ENCODE measurements around the gene CRB2.
A peak's percentile ranks its signal among the peaks of the same experiment; 100 is the strongest.

The CRB2 gene

GRCh38 chr9:123347289-123348060, 8.5 kb upstream of the CRB2 start:
- DNase-seq (ENCODE audit: low read depth in 3 of 3, low spot score in 1 of 3): no peak

GRCh38 chr9:123348317-123348992, 7.5 kb upstream of the CRB2 start:
- no peak for DNase-seq (ENCODE audit: low read depth in 3 of 3, low spot score in 1 of 3)

DNA sequence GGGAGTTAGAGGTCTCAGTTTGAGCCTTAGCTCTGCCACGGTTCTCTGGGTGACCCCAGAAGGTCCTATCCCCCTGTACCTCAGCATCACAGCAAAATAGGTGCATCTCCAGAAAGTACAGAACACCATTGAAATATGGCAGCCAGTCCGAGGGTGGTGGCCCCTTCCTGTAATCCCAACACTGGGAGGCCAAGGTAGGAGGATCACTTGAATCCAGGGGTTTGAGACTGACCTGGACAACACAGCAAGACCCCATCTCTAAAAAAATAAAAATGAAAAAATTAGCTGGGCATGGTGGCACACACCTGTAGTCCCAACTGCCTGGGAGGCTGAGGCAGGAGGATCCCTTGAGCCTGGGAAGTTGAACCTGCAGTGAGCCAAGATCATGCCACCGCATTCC, 7.0 kb upstream of the CRB2 start:
- DNase-seq (ENCODE audit: low read depth in 3 of 3, low spot score in 1 of 3): no peak

DNA sequence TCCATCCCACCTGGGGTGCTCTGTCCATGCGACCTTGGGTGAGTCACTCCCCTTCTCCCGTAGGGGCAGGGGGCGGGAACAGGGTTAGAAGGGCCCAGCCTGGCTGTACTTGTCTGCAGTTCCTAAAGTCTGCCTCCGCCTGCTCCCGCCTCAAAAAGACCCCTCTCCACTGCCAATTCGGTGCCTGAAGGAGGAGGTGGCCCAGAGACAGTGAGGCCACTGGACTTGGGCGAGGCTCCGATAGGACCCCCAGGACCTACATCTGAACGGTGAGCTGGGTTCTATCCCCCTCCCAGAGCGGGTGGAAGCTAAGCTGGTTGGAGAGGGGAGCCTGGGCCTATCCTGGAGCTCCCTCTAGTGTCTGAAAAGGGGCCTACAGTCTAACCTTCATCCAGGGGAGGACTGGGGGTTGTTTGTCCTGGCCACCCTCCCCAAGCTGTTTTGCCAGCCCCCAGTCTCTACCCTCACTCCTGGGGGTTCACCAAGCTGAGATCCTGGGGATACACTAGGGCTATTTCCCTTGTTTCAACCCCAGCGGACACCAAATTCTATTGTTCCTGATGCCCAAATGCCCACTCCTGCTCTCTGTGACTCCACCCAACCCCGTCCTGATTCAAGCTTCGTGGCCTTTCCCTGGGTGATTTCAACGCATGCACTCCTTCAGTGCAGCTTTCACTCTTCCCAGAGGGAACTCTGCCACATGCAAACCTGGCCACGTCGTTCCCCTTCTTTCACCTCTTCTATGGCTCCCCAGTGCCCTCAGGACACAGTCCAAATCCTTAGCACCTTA, 6.1 kb upstream of the CRB2 start:
- peak; percentile 23 to 56 (median 39) for DNase-seq (ENCODE audit: low read depth in 3 of 3, low spot score in 1 of 3)

DNA sequence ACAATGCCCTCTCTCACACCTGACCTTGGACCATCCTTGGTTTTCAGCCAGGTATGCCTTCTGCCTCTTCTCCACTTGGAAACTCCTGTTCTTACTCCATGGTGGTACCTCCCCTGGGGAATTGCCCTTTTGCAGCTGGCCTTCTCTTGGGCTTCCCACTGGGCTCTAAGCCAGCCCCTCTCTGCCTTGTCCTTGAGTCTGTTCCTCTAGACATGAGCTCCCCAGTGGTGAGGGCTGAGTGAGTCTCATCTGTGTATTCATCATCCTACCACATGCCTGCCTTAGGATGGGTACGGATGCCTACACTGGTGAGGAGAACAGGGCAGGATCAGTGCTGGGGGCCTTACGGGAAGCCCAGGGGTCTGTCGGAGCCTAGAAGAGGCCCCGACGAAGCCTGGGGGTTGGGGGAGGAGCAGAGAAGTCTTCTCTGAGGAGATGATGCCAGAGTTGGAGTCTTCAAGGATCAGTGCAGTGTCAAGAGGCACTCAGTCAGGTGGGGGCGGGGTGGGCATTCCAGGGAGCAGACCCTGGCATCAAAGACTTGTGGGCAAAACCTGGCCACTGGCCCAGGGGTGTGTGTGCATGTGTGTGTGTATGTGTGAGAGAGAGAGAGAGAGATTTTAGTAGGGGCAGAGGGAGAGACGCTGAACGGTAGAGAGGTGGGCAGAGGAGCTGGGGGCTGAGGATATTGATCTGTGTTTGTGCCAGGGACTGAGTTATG, 5.2 kb upstream of the CRB2 start:
- no peak for DNase-seq (ENCODE audit: low read depth in 3 of 3, low spot score in 1 of 3)

- DNase-seq (ENCODE audit: low read depth in 3 of 3, low spot score in 1 of 3): no peak
These were observed 3.0 kb upstream of the CRB2 start for GRCh38 chr9:123353041-123353440.

DNA sequence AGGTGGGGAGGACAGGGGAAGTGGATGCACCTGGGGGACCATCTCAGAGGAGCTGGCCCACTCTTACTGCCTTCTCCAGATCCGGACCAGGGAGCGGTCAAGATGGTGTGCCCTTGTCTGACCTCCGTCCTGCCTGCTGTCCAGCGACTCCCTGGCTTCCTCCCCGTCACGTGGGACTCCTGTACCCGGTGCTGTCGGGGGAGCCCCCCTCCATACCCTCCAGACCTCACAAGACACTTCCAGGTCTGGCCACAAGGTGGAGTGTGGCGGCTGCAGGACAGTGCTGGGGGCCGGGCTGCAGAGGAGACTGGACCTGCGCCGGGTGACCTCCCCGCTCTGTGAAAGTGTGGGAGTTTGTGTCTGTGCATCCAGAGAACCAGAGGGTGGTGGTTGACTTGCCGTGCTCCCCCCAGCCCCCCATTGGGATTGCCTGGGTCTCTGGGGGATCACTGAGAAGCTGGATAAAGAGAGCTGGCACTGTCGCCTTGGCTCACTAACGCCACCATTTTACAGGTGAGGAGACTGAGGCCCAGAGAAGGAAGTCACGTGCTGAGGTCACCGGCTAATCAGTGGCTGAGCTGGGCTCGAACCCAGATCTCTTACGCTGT, 1.9 kb upstream of the CRB2 start:
- peak in 1 of 3 donors; percentile 46 for DNase-seq (ENCODE audit: low read depth in 3 of 3, low spot score in 1 of 3)

DNA sequence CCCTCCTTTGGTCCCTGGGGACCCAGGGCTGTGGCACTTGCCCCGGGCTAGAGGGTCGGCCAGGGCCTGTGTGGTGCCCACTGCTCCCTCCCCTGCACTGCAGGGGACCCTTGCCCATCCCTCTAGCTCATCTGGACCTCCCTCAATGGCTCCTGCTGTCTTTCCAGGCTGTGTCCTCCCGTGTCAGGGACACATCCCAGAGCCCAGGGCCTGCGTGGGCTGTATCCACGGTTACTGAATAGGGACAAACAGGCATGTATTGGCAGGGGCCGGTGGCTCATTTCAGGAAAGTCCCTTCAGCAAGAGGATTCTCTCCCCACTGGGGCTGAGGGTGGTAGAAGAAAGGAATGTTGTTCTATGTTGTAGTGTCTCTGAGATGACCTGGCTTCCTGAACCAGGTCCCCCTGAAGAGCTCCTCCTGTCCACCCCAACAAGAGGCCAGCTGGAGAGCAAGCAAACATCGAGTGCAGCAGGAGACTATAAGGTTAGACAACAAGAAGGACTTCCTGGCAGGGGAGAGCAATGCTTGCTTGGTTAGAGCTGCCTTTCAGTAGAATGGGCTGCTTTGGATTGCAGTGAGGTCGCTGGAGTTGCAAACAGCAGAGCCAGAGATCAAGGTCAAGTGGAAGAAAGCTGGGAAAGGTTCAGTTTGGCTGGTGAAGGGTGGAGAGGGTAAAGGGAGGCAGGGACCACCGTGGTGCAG, 1.0 kb upstream of the CRB2 start:
- no peak for DNase-seq (ENCODE audit: low read depth in 3 of 3, low spot score in 1 of 3)

- no peak for DNase-seq (ENCODE audit: low read depth in 3 of 3, low spot score in 1 of 3)
These were observed 1.1 kb downstream of the CRB2 start for GRCh38 chr9:123356851-123357742.

GRCh38 chr9:123357743-123358059, 1.7 kb downstream of the CRB2 start:
- DNase-seq (ENCODE audit: low read depth in 3 of 3, low spot score in 1 of 3): no peak

GRCh38 chr9:123358181-123358905, 2.3 kb downstream of the CRB2 start:
- no peak for DNase-seq (ENCODE audit: low read depth in 3 of 3, low spot score in 1 of 3)

DNA sequence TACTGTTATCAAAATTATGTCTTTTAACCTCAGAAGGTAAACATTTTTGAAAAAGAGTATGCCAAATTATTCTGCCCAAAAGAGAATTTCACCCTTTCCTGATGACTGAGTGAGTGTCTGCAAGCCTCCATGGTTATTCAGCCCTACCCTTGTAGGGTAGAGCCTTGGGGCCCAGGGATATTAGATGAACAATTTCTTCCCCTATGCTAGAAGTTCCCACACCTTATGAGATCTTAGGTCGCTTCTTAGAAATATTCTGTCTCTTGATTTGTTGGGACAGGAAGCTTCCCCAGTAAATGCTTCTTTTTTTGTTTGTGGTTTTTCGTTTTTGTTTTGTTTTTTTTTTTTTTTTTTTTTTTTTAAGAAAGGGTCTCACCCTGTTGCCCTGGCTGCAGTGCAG, 3.1 kb downstream of the CRB2 start:
- no peak for DNase-seq (ENCODE audit: low read depth in 3 of 3, low spot score in 1 of 3)

DNA sequence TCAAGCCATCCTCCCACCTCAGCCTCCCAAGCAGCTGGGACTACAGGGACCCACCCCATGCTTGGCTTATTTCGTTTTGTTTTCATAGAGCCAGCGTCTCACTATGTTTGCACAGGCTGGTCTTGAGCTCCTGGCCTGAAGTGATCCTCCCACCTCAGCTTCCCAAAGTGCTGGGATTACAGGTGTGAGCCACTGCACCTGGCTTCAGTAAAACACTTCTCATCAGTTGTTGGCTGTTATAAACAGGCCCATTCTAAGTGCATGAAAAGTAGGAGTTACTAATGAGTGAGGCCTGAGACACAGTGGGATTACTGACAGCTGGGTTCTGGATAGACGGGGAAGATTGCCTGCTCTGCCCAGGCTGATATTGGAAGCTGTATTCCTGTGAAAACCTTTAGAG, 3.5 kb downstream of the CRB2 start:
- no peak for DNase-seq (ENCODE audit: low read depth in 3 of 3, low spot score in 1 of 3)

DNA sequence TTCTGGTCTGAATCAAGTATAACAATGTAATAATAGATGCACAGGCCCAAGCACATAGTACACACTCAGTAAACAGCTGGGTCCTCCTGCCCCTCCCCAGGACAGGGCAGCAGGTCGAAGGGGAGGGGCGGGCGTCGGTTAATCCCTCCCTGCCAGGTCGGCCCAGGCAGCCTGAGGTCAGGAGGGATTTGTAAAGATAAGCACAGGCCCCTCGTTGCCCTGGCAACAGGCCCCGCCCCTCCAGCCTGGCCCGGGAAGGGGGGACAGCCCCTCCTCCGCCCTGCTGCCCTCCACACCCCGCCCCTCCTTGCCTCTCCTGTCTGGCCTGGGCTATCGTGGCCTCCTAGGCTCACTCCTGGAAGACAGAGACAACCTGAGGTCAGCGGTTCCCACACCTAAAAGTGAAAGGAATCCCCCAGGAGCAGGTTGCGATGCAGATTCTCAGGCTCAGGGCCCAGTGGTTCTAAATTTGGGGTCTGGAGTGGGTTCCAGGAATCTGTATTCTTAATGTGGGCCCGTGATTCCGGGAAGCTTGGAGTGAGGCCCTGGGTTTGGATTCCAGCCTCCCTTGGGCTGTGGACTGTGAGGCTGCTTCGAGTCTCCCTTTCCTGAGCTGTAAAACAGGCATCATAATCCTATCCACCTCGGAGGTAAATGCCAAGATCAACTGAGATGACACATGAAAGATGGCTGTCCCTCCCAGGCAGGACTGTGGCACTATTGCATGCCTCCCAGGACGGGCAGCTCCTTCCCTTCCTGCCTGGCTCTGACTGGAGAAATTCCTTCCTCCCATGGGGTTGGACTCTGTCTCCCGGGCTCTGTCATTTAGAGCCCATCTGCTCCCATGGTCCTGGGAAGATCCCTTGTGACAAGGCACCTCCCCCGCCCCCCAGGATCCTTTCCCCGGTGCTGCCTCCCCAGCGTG, 4.4 kb downstream of the CRB2 start:
- DNase-seq (ENCODE audit: low read depth in 3 of 3, low spot score in 1 of 3): no peak

DNA sequence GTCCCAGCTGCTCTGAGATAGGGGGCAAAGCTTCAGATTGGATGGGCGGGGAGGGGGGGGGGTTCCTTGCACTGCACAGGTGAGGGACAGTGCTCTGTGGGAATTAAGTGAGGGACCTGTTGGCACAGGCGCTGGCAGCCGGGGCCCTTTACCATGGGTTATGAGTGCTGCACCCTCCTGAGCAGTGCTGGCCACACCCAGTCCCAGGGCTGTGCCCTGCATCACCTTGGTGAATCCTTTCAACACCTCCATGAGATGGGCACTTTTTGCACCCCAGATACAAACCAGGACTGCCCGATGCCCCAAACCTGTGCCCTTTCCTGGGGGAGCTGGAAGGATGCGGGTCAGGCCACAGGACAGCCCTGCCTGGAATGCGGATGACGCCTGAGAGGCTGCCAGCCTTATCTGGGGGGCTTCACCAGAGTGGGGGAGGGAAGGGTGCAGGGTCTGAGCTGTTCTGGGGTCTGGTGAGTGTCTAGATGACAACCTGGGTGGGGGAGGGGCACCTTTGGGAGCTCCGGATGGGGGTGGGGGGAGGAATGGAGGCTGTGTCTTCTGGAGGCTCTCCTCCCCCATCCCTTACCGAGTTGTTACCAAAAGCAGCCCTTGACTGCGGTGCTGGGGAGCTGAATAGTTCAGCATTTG, 5.2 kb downstream of the CRB2 start:
- DNase-seq (ENCODE audit: low read depth in 3 of 3, low spot score in 1 of 3): no peak

GRCh38 chr9:123361731-123362510, 5.9 kb downstream of the CRB2 start:
- DNase-seq (ENCODE audit: low read depth in 3 of 3, low spot score in 1 of 3): no peak
